ENCODE results near the gene DDIT4.

DNA sequence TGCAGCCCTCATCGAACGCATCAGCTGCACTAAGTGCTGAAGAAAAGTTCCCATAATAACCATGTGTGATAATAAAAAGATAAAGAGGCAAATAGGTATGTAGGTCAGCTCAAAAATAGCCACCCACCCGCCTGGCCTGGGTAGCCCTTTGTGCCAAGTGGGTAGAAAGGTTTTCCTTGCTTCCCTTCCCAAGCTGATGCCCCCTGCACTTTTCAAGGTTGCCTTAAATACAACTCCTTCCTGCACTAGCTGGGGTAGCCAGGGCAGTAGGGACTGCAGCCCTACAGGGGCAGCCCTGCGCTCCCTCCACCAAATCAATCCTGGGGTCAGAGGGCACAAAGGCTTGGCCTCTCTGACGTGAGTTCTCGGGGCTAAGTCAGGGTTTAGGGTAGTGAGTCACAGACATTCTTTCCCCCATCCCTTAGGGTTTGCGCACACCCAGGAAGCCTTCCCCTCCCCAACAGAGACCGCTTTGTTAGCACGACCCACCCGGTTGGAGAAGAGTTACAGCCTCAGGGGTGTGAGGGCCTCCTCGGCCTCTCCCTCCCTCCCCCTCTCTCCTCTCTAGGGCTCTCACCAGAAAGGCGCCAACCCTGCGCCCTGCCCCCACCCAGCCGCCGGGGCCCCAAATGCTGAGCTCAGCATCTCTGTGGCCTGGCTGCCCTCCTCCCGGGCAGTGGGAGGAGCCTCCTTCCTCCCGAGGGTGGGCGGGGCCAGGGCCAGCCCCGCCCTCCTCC is 13.3 kb upstream of the DDIT4 start:
- TF ChIP-seq, protein P1, sequence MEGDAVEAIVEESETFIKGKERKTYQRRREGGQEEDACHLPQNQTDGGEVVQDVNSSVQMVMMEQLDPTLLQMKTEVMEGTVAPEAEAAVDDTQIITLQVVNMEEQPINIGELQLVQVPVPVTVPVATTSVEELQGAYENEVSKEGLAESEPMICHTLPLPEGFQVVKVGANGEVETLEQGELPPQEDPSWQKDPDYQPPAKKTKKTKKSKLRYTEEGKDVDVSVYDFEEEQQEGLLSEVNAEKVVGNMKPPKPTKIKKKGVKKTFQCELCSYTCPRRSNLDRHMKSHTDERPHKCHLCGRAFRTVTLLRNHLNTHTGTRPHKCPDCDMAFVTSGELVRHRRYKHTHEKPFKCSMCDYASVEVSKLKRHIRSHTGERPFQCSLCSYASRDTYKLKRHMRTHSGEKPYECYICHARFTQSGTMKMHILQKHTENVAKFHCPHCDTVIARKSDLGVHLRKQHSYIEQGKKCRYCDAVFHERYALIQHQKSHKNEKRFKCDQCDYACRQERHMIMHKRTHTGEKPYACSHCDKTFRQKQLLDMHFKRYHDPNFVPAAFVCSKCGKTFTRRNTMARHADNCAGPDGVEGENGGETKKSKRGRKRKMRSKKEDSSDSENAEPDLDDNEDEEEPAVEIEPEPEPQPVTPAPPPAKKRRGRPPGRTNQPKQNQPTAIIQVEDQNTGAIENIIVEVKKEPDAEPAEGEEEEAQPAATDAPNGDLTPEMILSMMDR (conservative IDR thresholded peaks at IDR 0.05; ENCODE audit: low read depth, low read length), result no peak
- no peak for TF ChIP-seq EZH2 (IDR thresholded peaks at IDR 0.05; ENCODE audit: low read length, unreplicated experiment)

Data from PC-3 (cell line).